Prostate gland (tissue), 2 donors: Measurements from ENCODE around the gene OSMR. TPM values are rescaled to one million over a fixed set of nuclear protein-coding genes. Genes with fewer than 3 reads are reported as not detected.
"Not testable (repeated sequence)": the region's sequence is repeated elsewhere in the genome, so short reads cannot be mapped to it uniquely, and the experiment has no call there.

Experiments
- DNase-seq: peaks from one replicate; pipeline ENCODE4 v3.0.0-alpha.2; 2019; ENCODE audit warnings: low spot score
- H3K27ac ChIP-seq, 2 donors: fragments of 200-600 bp; sonication (generic); 2 replicates each; pipeline ENCODE4 v1.5.1; 2017 to 2019
- H3K27me3 ChIP-seq: fragments of 200-600 bp; sonication (generic); replicated peaks from 2 replicates; pipeline ENCODE4 v1.5.1; 2019; ENCODE audit not compliant: insufficient read depth
- H3K36me3 ChIP-seq, 2 donors: fragments of 200-600 bp; sonication (generic); 1 replicate in 1 of 2; 2 replicates in 1 of 2; pipeline versions ENCODE4 v1.5.1 to v1.8.1; 2017 to 2019
- H3K4me1 ChIP-seq: fragments of 200-600 bp; sonication (generic); replicated peaks from 2 replicates; pipeline ENCODE4 v1.5.1; 2019
- H3K4me3 ChIP-seq, 2 donors: fragments of 200-600 bp; sonication (generic); 2 replicates each; pipeline ENCODE4 v1.5.1; 2017 to 2019
- H3K9me3 ChIP-seq: fragments of 200-600 bp; sonication (generic); 2 replicates; pipeline ENCODE4 v1.5.1; 2017
- CTCF ChIP-seq, 4 experiments: fragments of 200-600 bp in 2 of 4; fragments of 450-650 bp in 2 of 4; sonication (generic) in 2 of 4; IDR thresholded peaks; 1 replicate in 3 of 4; 2 replicates in 1 of 4; pipeline ENCODE4 v1.5.1; 2016 to 2019; ENCODE audit warnings: antibody characterized with exemption in 4 of 4, mild to moderate bottlenecking in 2 of 4, moderate library complexity in 2 of 4
- POLR2A ChIP-seq: fragments of 450-650 bp; IDR thresholded peaks from one replicate; pipeline ENCODE4 v1.6.1; 2016; ENCODE audit warnings: antibody characterized with exemption, mild to moderate bottlenecking
- POLR2AphosphoS5 ChIP-seq: sonication (generic); formaldehyde crosslinking; IDR thresholded peaks from one replicate; pipeline ENCODE4 v1.6.1; 2017; ENCODE audit warnings: antibody characterized with exemption
- WGBS: methylation state at CpG from one replicate; pipeline ENCODE4 v1.1.5; 2018; 5-methylcytosine and 5-hydroxymethylcytosine counted together
- intact Hi-C: fragments of 100-400 bp; cut with DNase I; formaldehyde crosslinking; loops from one replicate; pipeline ENCODE4 v1.14.2; 2022
- total RNA-seq, 2 donors: library from RNA; depleted of rRNA; stranded (reverse); fragments of >200 nt; gene quantifications; one replicate each; pipeline ENCODE4 v1.1.0, GENCODE V29; 2016

The OSMR gene
- total RNA-seq, 2 donors from 2014 or later = 14.3 to 21.6 TPM

- intact Hi-C loops = no loop called here
- Histone ChIP-seq H3K4me1 (no peaks in the 10 kb centered on the region), H3K4me3 (no peak overlapping the region), H3K27ac (no peak overlapping the region), H3K9me3 (no peaks in the 10 kb centered on the region), H3K36me3 (no peaks in the 10 kb centered on the region), H3K27me3 (no peaks in the 10 kb centered on the region)
- 95% methylated on average over 2 of the region's 2 CpGs for WGBS
- TF ChIP-seq POLR2A = no peak
- TF ChIP-seq CTCF (IDR thresholded peaks at IDR 0.05) = no peak
- no peak for DNase-seq
Measured at GRCh38 chr5:38856660-38857059, 10.8 kb downstream of the OSMR start.

DNA sequence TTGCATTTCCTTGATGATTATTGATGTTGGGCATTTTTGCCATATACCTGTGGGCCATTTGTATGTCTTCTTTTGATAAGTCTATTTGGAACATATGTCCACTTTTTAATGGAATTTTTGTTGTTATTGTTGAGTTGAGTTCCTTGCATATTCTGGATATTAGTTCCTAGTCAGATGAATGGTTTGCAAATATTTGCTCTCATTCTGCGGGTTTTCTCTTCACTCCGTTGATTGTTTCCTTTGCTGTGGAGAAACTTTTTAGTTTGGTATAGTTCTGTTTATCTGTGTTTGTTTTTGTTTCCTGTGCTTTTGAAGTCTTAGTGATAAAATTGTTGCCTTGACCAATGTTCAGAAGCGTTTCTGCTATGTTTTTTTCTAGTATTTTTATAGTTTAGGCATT lies 13.0 kb downstream of the OSMR start:
- 76% methylated on average over 3 of the region's 3 CpGs for WGBS
- H3K27me3 ChIP-seq = no peaks in the 10 kb centered on the region
- no peak for TF ChIP-seq POLR2A
- TF ChIP-seq CTCF (IDR thresholded peaks at IDR 0.05) = no peak
- TF ChIP-seq POLR2AphosphoS5 = no peak

DNA sequence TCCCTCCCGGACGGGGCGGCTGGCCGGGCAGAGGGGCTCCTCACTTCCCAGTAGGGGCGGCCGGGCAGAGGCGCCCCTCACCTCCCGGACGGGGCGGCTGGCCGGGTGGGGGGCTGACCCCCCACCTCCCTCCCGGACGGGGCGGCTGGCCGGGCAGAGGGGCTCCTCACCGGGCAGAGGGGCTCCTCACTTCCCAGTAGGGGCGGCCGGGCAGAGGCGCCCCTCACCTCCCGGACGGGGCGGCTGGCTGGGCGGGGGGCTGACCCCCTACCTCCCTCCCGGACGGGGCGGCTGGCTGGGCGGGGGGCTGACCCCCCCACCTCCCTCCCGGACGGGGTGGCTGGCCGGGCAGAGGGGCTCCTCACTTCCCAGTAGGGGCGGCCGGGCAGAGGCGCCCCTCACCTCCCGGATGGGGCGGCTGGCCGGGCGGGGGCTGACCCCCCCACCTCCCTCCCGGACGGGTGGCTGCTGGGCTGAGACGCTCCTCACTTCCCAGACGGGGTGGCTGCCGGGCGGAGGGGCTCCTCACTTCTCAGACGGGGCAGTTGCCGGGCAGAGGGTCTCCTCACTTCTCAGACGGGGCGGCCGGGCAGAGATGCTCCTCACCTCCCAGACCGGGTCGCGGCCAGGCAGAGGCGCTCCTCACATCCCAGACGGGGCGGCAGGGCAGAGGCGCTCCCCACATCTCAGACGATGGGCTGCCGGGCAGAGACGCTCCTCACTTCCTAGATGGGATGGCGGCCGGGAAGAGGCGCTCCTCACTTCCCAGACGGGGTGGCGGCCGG lies 16.4 kb downstream of the OSMR start:
- H3K27ac ChIP-seq, H3K4me3 ChIP-seq, intact Hi-C loops, DNase-seq, H3K4me1 ChIP-seq, H3K36me3 ChIP-seq, H3K27me3 ChIP-seq, H3K9me3 ChIP-seq: not testable (repeated sequence)
- 93% methylated on average over 28 of the region's 64 CpGs for WGBS

More for the DNA sequence above, 13.0 kb downstream of the OSMR start:
- DNase-seq = no peak
- Histone ChIP-seq H3K36me3 (no peaks in the 10 kb centered on the region), H3K27ac (no peak overlapping the region), H3K9me3 (no peaks in the 10 kb centered on the region), H3K4me1 (no peaks in the 10 kb centered on the region), H3K4me3 (no peak overlapping the region)
- intact Hi-C loops = no loop called here

- WGBS = 86% methylated on average over 4 of the region's 4 CpGs
- TF ChIP-seq POLR2A (no peak), POLR2AphosphoS5 (no peak), CTCF (IDR thresholded peaks at IDR 0.05) (no peak)
- intact Hi-C loops = no loop called here
Measured at GRCh38 chr5:38866362-38867031, 20.7 kb downstream of the OSMR start.

DNA sequence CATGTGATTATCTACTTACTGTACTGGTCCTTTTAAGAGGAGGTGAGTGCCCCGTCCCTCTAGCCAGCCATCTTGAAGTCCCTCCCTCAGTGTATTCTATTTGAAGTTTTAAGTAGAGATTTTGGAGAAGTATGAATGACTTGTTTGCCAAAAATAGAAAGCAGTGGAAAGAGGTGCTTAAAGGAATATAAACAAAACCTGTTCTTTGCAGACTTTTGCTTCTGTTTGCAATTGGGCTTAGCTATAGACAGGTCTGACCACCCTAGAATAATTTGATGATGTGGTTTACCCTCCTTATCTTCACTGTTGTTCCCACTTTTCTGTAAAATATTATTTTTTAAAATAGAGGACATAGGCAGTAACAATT lies 21.2 kb downstream of the OSMR start:
- Histone ChIP-seq H3K27ac (no peak overlapping the region), H3K27me3 (no peaks in the 10 kb centered on the region), H3K4me1 (no peaks in the 10 kb centered on the region), H3K9me3 (no peaks in the 10 kb centered on the region), H3K36me3 (no peaks in the 10 kb centered on the region), H3K4me3 (no peak overlapping the region)
- TF ChIP-seq POLR2AphosphoS5 (no peak), CTCF (IDR thresholded peaks at IDR 0.05) (no peak), POLR2A (no peak)
- 85% methylated on average over 1 of the region's 1 CpG for WGBS
- intact Hi-C loops = no loop called here
- DNase-seq = no peak

More at GRCh38 chr5:38866362-38867031, 20.7 kb downstream of the OSMR start:
- Histone ChIP-seq H3K27ac (no peak overlapping the region), H3K4me1 (no peaks in the 10 kb centered on the region), H3K9me3 (no peaks in the 10 kb centered on the region), H3K27me3 (no peaks in the 10 kb centered on the region), H3K4me3 (no peak overlapping the region), H3K36me3 (no peaks in the 10 kb centered on the region)
- no peak for DNase-seq
